NCI-H2227 treated with DMSO at 0.1 percent for 48 hours (cell line): ENCODE results near the gene ST6GALNAC1.
"Not testable (repeated sequence)": the region's sequence is repeated elsewhere in the genome, so short reads cannot be mapped to it uniquely, and the experiment has no call there.

ENCODE experiments used
- DNase-seq: peaks from one replicate; lab custom pipeline; 2025; lab: John Stamatoyannopoulos, UW

The ST6GALNAC1 gene

DNA sequence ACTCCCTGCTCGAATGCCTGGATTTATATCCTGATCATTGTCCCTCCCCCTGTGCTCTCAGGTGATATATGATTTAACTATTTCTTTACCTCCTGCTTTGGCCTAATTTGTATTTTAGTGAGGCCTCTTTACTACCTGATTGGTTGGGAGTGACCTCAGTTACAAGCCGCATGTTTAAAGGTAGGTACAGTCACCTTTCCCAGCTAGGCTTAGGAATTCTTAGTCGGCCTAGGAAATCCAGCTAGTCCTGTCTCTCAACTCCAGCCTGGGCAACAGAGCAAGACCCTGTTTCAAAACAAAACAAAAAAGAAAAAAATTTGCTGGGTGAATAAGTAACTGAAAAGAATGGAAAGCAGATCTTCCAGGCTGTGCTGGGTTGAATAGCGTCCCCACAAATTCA is 31.1 kb downstream of the ST6GALNAC1 start:
- no peak for DNase-seq

GRCh38 chr17:76611758-76612157 is 31.8 kb downstream of the ST6GALNAC1 start:
- no peak for DNase-seq

- peak; percentile 33 for DNase-seq
These were observed 32.3 kb downstream of the ST6GALNAC1 start for GRCh38 chr17:76611080-76611749.

- DNase-seq = not testable (repeated sequence)
These were observed 36.9 kb downstream of the ST6GALNAC1 start for GRCh38 chr17:76606685-76607084.

- no peak for DNase-seq
These were observed 42.5 kb downstream of the ST6GALNAC1 start for GRCh38 chr17:76601065-76601464.

- no peak for DNase-seq
These were observed 43.7 kb downstream of the ST6GALNAC1 start for GRCh38 chr17:76599694-76600460.

GRCh38 chr17:76598004-76598439 is 45.5 kb downstream of the ST6GALNAC1 start:
- no peak for DNase-seq

DNA sequence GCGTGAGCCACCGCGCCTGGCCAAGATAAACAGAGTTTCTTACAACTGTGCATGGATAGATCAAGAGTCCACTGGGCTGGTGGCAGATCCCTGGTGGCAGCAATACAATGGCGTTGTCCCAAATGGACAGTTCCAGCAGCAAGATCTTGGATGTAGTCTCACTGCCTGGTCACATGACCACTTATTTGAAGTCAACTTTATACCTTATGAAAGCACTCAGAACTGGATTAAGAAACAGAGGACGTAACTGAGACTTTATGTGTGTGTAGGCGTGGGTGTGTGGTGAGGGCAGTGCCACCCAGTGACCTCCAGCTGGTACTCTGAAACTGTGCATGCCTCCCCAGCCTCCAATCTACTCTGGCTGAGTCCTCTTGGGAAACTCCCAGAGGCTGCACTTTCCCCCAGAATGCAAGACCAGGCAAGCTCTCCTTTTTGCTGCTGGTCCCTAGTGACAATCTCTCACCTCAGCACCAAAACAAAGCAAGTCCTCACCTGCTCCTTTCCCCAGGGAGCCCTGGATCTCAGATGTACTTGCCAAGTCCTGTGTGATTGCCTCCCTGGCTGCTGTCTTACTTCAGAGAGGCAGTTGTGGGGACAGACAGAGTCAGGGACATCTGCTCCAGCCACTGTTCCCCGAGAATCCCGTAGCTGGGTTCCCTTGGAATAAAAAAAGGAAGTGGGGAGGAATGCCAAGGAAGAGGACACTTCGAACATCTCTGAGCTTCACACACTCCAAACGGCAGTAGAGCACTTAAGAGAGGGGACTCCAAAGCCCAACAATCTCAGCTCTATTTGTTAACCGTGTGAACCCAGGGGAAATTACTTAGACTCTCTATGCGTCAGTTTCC is 46.2 kb downstream of the ST6GALNAC1 start:
- no peak for DNase-seq

GRCh38 chr17:76594690-76595089 is 48.9 kb downstream of the ST6GALNAC1 start:
- no peak for DNase-seq

- DNase-seq = no peak
These were observed 49.6 kb downstream of the ST6GALNAC1 start for GRCh38 chr17:76593959-76594358.

DNA sequence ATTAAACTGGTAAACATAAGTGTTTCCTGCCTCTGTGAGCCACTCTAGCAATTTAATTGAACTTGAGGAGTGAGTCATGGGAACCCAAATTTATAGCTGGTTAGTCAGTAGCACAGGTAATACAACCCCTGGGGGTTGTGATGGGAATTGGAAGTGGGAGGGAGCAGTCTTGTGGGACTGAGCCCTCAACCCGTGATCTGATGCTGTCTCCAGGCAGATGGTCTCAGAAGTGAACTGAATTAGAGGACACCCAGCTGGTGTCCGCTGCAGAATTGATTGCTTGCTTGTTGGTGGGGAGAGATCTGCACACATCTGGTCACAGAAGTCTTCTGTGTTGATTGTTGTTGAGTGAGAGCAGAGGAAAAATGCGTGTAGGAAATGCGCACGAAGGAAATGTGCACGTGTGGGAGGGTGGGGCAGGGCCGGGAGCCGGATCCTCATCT is 50.2 kb downstream of the ST6GALNAC1 start:
- peak; percentile 49 for DNase-seq

GRCh38 chr17:76588182-76588581 is 55.4 kb downstream of the ST6GALNAC1 start:
- no peak for DNase-seq

DNA sequence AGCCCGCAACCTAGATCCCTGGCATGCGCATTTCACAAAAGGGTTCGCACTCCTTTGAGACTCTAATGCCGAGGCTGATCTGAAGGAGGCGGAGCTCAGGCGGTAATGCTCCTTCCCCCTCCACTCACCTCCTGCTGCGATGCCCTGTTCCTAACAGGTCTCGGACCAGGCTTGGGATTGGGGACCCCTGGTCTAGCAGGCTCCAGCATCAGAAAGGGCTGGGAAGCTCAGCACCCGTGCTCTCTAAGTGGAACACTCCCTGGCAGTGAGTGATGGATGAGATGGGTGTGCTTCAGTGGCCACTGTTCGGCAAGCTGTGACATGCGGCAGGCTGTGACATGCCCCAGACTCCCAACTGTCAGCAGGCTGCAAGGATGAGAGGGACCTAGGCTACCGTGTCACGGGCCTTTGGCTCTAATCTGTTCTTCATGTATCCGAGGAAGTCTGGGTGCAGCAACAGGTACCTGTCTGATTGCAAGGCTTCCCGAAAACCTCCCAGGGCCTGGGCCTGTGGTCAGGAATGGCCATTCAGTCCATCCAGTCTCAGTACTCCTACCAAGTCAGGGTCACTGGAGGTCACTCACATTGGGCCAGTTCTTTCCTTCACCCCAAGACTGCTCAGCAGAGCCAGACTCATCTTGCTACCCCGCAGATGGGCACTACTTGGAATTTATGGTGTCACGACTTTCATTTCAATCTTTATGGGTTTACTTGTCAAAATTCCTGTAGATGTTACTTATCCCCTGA is 56.6 kb downstream of the ST6GALNAC1 start:
- no peak for DNase-seq

GRCh38 chr17:76585649-76586593 is 57.6 kb downstream of the ST6GALNAC1 start, which contains the start of gene ST6GALNAC2:
Gene ST6GALNAC2 (minus strand): TSS chr17:76585860. CDS start chr17:76585808, 52 bp downstream.
- no peak for DNase-seq

DNA sequence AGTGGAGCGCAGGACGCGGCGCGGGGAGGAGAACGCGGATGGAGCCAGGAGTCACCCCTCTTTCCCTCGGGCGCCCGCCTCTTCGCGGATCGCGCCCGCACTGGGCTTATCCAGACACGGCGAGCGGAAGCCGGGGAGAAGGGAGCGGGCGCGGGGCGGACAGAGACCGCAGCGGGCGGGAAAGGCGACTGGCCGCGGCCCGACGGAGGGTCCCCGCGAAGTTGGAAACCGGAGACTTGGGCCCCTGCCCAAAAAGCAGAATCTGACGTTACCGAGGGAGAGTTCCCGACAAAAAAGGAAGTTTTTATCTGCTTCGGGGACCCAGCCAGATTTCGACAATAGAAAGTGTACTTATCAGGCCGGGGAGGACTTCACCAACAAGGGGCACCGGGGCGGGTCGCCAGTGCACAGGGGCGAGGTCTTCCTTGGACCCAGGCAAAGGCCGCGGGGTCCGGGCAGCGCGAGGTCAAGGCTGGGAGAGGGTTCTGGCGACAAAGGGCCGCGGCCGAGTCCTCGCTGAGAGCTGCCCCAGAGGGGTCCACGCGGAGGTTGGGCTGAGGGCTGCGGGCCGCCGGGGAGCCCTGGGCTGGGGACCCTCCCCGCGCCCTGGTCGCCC is 58.4 kb downstream of the ST6GALNAC1 start:
- DNase-seq = no peak

GRCh38 chr17:76584427-76585032 is 59.0 kb downstream of the ST6GALNAC1 start:
- no peak for DNase-seq

DNA sequence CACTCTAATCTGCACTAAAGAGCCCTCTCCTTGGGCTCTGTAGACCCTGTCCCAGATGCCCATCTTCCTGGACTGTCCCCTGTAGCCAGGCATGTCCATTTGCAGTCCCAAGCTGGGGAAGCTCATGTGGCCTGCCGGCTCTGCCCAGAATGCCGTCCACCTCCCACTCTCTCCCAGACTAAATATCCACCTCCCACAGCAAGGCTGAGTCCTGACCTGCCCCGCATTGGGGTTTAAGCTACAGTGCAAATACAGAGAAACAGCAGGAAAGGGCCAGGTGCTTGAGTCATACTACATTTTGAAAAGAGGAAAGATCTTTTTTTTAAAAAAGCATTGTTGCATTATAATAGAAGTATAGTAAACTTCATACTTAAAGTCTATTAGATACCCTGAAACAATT is 60.9 kb downstream of the ST6GALNAC1 start:
- DNase-seq = no peak

DNA sequence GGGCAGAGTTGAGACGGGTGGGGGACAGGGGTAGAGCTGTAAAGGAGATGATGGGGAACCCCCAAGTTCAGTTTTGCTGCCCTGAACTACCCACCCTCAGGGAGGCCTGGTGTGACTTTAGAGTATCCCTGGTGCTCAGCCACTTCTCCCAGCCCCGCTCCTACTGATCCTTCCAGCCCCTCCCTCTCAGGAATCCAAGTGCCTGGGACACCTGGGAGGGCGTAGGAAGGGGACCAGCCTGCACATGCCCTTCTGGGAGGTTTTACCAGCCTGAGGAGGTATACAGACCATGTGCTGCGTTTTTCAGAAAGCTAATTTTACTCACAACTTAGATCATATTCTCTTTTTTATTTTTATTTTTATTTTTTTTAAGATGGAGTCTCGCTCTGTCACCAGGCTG is 62.0 kb downstream of the ST6GALNAC1 start:
- no peak for DNase-seq

- DNase-seq = no peak
These were observed 64.3 kb downstream of the ST6GALNAC1 start for GRCh38 chr17:76579281-76579680.

DNA sequence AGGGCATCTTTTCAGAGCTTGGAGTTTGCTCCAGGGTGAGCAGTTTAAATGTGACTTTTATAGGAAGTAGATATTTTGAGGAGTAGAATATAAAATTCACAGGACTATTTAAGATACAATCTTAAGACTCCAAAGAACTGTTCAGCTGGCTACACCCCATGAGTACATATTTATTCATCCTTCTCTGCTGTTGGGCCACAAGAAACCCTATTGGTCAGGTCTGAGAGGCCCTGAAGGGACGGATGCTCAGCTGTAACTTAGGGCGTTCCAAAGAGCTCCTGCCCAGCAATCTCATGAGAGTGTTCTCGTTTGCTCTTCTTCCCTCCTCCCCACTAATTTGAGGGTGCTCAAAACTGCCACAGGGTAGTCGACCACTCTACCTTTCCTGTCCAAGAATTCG is 65.2 kb downstream of the ST6GALNAC1 start:
- no peak for DNase-seq
